Progenitor cell of endocrine pancreas (in vitro differentiated cells): Measurements from ENCODE around the gene COG2. TPM values are rescaled to one million over a fixed set of nuclear protein-coding genes. Genes with fewer than 3 reads are reported as not detected.
"Not testable (repeated sequence)": the region's sequence is repeated elsewhere in the genome, so short reads cannot be mapped to it uniquely, and the experiment has no call there.

ENCODE experiments used
- DNase-seq: peaks from one replicate; pipeline ENCODE4 v3.0.0; 2021; ENCODE audit warnings: low spot score; ENCODE audit not compliant: unreplicated experiment
- H3K27ac Mint-ChIP-seq: 2 replicates; pipeline ENCODE4 v1.8.0; 2021; ENCODE audit warnings: mild to moderate bottlenecking, moderate library complexity, mixed read lengths
- H3K27me3 Mint-ChIP-seq: 2 replicates; pipeline ENCODE4 v1.8.0; 2021; ENCODE audit warnings: mixed read lengths
- H3K36me3 Mint-ChIP-seq: 2 replicates; pipeline ENCODE4 v1.8.0; 2022; ENCODE audit warnings: mixed read lengths; ENCODE audit not compliant: insufficient read depth
- H3K4me1 Mint-ChIP-seq: 2 replicates; pipeline ENCODE4 v1.8.0; 2021; ENCODE audit warnings: low read depth, mixed read lengths
- H3K4me3 Mint-ChIP-seq: 2 replicates; pipeline ENCODE4 v1.8.0; 2021; ENCODE audit warnings: low read depth, mild to moderate bottlenecking, moderate library complexity, mixed read lengths
- H3K9me3 Mint-ChIP-seq: 2 replicates; pipeline ENCODE4 v1.8.0; 2021; ENCODE audit warnings: low read depth, mixed read lengths
- CTCF ChIP-seq: fragments of 200-600 bp; sonication (generic); IDR thresholded peaks from one replicate; pipeline ENCODE4 v1.5.0; 2021; ENCODE audit warnings: antibody characterized with exemption, mild to moderate bottlenecking; ENCODE audit not compliant: unreplicated experiment
- total RNA-seq: library from RNA; stranded (reverse); gene quantifications from 2 replicates; pipeline ENCODE4 v1.2.1, GENCODE V29; 2021

COG2 gene
- total RNA-seq, 1 donor from 2014 or later, result 45.2 TPM

DNA sequence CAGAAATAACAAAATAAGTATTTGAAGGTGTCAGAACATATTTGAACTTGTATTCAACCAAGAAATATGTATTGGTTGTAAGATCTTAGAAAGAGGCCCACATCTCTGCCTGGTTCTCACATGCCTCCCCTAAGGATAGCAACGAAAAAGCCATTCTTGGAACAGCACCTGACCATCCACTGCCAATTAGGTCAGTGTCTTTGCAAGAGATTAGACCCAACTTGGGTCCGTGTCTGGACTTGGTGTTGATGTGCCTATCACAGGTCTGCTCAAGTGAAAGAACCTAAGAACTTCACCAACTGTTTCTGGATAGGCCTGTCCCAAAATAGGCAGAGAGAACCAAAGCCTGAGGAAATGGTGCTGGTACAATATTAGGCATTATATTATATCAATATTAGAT lies 46.0 kb upstream of the COG2 start:
- Mint-ChIP-seq H3K27ac (no peak overlapping the region), H3K4me1 (peaks cover 15% of the 10 kb centered on the region), H3K36me3 (peaks cover 1% of the 10 kb centered on the region), H3K9me3 (peaks cover 19% of the 10 kb centered on the region), H3K27me3 (no peaks in the 10 kb centered on the region), H3K4me3 (no peak overlapping the region)
- no peak for TF ChIP-seq CTCF
- DNase-seq, result no peak

DNA sequence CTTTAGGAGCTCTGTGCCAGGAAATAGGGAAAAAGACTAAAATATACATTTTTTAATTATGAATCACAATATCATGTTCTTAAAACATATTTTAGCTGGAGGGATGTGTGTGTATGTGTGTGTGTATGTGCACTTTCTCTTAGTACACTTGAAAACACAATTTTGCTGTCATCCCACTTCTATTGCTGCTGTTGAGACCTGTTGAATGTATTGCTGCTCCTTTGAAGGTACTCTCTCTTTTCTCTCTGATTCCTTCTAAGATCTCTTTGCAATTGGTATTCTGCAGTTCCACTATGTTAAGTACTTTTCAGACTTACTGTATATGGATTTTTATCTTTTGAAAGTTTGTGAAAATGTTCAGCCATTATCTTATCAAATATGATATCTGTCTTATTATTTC lies 43.5 kb upstream of the COG2 start:
- Mint-ChIP-seq H3K36me3 (peaks cover 1% of the 10 kb centered on the region), H3K27me3 (no peaks in the 10 kb centered on the region), H3K9me3 (peaks cover 30% of the 10 kb centered on the region), H3K4me3 (no peak overlapping the region), H3K27ac (no peak overlapping the region), H3K4me1 (peaks cover 9% of the 10 kb centered on the region)
- DNase-seq, result no peak
- TF ChIP-seq CTCF, result no peak

GRCh38 chr1:230599926-230600656 lies 42.2 kb upstream of the COG2 start:
- TF ChIP-seq CTCF, result no peak
- Mint-ChIP-seq H3K27me3 (no peaks in the 10 kb centered on the region), H3K4me3 (no peak overlapping the region), H3K4me1 (peaks cover 8% of the 10 kb centered on the region), H3K9me3 (peaks cover 30% of the 10 kb centered on the region), H3K36me3 (peaks cover 1% of the 10 kb centered on the region), H3K27ac (no peak overlapping the region)
- DNase-seq, result no peak

DNA sequence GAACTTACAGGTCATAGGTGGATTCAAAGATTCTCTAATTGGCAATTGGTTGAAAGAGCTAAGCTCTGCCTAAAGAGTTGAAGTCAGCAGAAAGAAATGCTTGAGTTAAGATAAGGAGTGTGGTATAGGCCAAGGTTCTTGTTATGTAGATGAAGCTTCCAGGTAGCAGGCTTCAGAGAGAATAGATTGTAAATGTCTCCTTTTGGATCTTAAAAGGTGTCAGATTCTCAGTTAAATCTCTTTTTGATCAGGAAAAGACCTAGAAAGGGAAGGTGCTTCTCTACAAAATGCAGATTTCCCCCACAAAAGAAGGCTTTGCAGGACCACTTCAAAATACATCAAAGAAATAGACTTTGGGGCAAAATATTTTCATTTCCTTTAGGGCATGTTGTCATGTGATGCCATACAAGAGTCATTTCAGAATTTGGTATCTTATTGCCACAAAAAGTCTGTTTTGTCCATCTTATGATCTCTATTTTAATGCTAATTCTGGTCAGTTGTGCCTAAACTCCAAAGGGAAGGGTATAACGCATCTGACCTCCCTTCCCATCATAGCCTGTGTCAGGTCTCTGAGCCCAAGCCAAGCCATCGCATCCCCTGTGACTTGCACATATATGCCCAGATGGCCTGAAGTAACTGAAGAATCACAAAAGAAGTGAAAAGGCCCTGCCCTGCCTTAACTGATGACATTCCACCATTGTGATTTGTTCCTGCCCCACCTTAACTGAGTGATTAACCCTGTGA lies 41.5 kb upstream of the COG2 start:
- H3K36me3 Mint-ChIP-seq, H3K27me3 Mint-ChIP-seq, H3K4me3 Mint-ChIP-seq, DNase-seq, H3K4me1 Mint-ChIP-seq, H3K27ac Mint-ChIP-seq: not testable (repeated sequence)
- H3K9me3 Mint-ChIP-seq, result peaks cover 27% of the 10 kb centered on the region

DNA sequence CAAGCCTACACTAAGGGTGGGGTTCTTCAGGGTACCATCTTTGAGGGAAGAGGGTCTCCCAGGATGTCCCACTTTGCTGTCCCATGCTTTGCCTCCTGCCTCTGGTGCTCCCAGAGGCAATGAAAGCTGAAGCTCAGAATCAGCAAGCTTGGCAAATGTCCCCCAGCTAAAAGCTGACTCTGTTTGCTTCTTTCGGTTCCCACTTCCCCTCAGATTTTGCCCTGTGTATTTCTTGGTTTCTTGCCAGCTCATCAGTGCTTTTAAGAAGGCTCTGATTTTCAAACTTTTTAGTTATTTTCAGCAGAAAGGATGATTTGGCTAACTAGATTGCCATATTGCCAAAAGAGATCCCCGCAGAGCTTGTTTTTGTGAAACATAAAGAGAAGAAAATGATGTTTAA lies 33.1 kb upstream of the COG2 start:
- H3K4me3 Mint-ChIP-seq, result peak overlapping the region; percentile 4
- no peaks in the 10 kb centered on the region for H3K9me3 Mint-ChIP-seq
- peak overlapping the region; percentile 97 for H3K27ac Mint-ChIP-seq
- no peak for DNase-seq
- H3K27me3 Mint-ChIP-seq, result no peaks in the 10 kb centered on the region
- TF ChIP-seq CTCF, result no peak
- peaks cover 1% of the 10 kb centered on the region for H3K36me3 Mint-ChIP-seq
- H3K4me1 Mint-ChIP-seq, result peaks cover 44% of the 10 kb centered on the region
